ENCODE results near the gene HOXB3.

GRCh38 chr17:48570325-48571023 is 19.6 kb downstream of the HOXB3 start:
- no peak for TF ChIP-seq CTCF (IDR thresholded peaks at IDR 0.05)
- TF ChIP-seq POLR2AphosphoS5 (IDR thresholded peaks at IDR 0.05): no peak
- TF ChIP-seq POLR2A (IDR thresholded peaks at IDR 0.05): no peak

Data from prostate gland (tissue), 2 donors.